WERI-Rb-1 (cell line): ENCODE measurements around the gene FGFR3.

Source experiments
- DNase-seq: peaks from one replicate; pipeline ENCODE4 v3.0.0-alpha.2; 2020
- H3K27ac ChIP-seq: fragments of 250-450 bp; sonication (Bioruptor Pico); 2 replicates; pipeline ENCODE4 v1.5.1; 2020; ENCODE audit warnings: mild to moderate bottlenecking, moderate library complexity
- H3K27me3 ChIP-seq: fragments of 250-450 bp; sonication (Bioruptor Pico); 2 replicates; pipeline ENCODE4 v1.5.1; 2021; ENCODE audit warnings: mild to moderate bottlenecking, low read depth, moderate library complexity; ENCODE audit not compliant: insufficient read depth, severe bottlenecking
- H3K36me3 ChIP-seq: fragments of 250-450 bp; sonication (Bioruptor Pico); 2 replicates; pipeline ENCODE4 v1.5.1; 2020; ENCODE audit warnings: mild to moderate bottlenecking, moderate library complexity
- H3K4me3 ChIP-seq: 2 replicates; pipeline ENCODE4 v1.5.1; 2011; ENCODE audit warnings: low read depth, mild to moderate bottlenecking, control low read depth, low read length
- H3K9me3 ChIP-seq: fragments of 250-450 bp; sonication (Bioruptor Pico); 2 replicates; pipeline ENCODE4 v1.5.1; 2021; ENCODE audit warnings: mild to moderate bottlenecking, moderate library complexity; ENCODE audit not compliant: severe bottlenecking
- TF ChIP-seq, protein P1 (sequence below): IDR thresholded peaks from 2 replicates; pipeline ENCODE4 v1.5.1; 2011; ENCODE audit warnings: low read depth, mild to moderate bottlenecking, control low read depth, inconsistent platforms, low read length

The FGFR3 gene

DNA sequence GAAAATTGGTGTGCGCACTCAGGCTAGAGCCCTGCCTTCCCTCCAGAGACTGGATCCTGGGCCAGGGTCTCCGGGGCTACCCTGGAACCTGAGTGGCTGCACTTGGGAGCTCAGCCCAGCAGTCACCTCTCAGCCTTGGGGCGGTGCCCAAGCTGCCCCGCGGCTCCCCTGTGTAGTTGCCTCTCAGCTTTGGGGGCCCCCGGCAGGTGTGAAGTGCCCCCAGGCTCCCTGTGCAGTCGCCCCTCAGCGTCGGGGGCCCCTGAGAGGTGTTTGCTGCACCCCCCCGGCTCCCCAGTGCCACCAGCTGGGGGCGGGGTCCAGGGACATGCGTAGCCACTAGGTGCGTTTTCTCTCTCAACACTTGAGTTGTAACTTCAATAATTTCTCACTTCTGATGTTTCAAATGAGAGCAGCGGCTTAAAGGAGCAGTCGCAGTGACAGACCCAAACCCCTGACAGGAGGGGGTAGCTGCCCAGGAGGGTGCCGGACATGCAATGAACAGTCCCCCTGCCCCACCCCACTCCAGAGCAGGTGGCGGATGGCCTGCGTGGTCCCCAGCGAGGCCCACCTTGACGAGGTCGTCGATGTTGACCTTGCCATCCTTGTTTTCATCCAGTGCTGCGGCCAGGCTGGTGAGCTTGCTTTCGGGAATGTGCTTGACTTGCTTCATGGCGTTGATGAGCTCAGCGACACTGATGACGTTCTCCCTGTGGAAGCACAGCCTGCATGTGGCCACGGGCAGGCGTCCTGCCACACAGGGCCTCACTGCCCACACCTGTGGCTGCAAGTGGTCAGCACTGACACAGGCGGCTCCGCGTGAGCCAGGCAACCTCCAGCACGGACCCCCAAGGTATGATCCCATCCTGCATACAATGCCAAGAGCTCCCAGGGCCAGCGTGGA lies 22.3 kb downstream of the FGFR3 start:
- DNase-seq: no peak
- Histone ChIP-seq H3K9me3 (no peaks in the 10 kb centered on the region), H3K27ac (no peak overlapping the region), H3K4me3 (no peak overlapping the region), H3K27me3 (no peaks in the 10 kb centered on the region), H3K36me3 (peaks cover 67% of the 10 kb centered on the region)
- TF ChIP-seq, protein P1, sequence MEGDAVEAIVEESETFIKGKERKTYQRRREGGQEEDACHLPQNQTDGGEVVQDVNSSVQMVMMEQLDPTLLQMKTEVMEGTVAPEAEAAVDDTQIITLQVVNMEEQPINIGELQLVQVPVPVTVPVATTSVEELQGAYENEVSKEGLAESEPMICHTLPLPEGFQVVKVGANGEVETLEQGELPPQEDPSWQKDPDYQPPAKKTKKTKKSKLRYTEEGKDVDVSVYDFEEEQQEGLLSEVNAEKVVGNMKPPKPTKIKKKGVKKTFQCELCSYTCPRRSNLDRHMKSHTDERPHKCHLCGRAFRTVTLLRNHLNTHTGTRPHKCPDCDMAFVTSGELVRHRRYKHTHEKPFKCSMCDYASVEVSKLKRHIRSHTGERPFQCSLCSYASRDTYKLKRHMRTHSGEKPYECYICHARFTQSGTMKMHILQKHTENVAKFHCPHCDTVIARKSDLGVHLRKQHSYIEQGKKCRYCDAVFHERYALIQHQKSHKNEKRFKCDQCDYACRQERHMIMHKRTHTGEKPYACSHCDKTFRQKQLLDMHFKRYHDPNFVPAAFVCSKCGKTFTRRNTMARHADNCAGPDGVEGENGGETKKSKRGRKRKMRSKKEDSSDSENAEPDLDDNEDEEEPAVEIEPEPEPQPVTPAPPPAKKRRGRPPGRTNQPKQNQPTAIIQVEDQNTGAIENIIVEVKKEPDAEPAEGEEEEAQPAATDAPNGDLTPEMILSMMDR: no peak

DNA sequence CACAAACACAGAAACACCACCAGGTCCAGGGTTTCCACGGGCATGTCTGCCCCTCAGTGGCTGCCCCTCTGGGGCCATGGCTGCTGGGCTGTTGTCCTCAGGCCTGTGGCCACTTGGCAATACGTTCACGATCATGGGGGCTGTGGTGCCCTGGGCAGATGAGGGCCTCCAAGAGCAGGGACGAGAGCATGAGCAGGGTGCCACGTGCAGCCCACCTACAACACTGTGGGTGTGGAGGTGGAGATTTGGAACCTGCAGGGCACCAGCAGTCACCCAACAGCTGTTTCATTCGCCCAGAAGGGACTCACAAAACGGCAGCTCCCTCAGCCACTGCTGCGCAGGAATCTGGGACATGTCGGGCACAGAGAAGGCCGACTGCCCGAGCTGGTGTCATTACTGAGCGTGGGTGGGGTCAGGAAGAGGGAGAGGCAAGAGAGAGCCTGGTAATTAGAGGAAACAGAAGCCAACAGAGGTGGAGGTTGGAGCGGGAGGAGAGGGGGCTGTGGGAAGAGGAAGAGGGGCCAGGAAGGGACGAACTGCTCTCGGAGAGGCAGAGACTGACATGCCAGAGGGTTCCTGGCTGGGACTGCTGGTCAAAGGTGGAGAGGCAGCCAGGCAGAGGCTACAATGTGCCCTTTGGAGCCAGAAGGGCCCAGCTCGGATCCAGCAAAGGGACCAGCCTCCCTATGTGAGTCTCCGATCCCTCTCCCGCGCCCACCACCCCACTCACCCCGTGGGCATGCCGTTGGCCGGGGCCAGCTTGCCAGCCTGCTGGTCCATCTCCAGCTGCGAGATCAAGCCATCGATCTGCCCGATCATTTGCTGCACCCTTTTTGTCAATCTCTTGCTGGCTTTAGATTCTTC lies 23.1 kb downstream of the FGFR3 start:
- Histone ChIP-seq H3K27me3 (no peaks in the 10 kb centered on the region), H3K9me3 (no peaks in the 10 kb centered on the region), H3K36me3 (peaks cover 73% of the 10 kb centered on the region), H3K4me3 (no peak overlapping the region), H3K27ac (no peak overlapping the region)
- TF ChIP-seq, protein P1: no peak
- no peak for DNase-seq

DNA sequence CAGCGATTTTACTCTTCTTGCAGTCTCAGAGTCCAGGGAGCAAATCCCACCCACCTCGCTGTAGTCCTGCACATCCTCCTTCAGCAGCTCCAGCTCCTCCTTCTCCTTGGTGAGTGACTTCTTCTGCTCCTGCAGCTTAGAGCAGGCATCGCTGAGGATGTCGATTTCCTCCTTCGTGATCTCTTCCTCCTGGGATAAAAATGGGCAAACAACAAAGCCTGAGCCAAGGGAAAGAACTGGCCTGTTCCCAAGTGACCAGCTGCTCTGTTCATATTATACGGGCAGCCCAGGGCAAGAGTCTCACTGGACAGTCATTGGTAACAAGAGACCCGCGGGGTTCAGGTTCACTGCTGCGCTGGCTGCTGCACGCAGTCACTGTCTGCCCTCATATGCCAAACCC lies 26.2 kb downstream of the FGFR3 start:
- no peaks in the 10 kb centered on the region for H3K9me3 ChIP-seq
- no peak for DNase-seq
- peaks cover 89% of the 10 kb centered on the region for H3K36me3 ChIP-seq
- H3K27ac ChIP-seq: no peak overlapping the region
- H3K27me3 ChIP-seq: no peaks in the 10 kb centered on the region
- TF ChIP-seq, protein P1: no peak
- H3K4me3 ChIP-seq: no peak overlapping the region

DNA sequence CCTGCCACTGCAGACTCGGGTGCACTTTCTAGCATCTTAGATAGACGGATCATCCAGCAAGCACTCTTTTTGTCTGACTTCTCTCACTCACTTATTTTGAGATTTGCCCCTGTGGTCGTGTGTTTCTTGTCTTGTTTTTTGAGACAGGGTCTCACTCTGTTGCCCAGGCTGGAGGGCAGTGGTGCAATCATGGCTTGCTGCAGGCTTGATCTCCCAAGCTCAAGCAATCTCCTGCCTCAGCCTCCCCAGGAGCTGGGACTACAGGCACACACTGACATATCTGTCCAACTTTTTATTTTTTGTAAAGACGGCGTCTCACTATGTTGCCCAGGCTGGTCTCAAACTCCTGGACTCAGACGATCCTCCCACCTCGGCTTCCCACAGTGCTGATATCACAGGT lies 26.7 kb downstream of the FGFR3 start:
- Histone ChIP-seq H3K27ac (no peak overlapping the region), H3K36me3 (peaks cover 89% of the 10 kb centered on the region)
- TF ChIP-seq, protein P1: no peak

DNA sequence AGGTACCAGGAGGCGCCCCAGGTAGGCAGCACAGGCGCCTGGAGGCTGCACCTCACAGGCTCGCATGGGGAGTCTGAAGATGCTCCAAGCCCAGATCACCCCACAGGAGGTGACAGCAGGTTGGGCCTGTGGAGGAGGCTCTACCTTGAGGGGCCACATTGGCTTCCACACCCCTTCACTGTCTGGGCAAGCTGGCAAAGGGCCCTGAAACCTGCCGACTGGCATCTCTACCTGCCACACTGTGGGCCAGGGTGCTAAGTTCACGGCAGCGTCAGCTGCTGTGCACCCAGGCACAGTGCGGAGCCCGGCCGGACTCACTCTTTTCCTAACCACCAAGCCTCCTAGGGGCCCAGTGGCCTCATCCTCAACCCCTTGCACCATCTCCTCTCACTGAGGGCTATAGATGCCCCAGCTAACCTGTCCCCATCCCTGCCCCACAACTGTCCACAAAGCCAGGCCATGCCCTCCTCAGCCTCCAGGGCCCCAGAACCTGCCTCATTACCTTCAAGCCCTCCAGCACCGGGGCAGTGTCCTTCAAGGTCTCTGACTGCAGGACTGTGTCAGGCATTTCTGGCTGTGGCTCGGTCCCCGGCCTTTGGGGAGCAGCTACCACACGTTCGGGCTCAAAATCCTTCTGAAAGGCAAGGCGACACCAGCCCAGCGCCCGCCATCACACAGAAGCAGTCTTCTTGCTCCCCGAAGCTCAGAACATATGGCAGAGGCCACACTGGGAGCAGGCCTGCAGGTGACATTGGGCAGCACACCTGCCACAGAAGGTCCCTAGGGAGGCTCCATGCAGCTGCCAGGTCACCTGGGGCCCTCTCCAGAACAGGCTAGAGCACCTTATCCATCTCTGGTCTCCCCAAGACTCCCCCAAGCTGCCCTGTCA lies 28.8 kb downstream of the FGFR3 start:
- peaks cover 90% of the 10 kb centered on the region for H3K36me3 ChIP-seq
- no peak overlapping the region for H3K27ac ChIP-seq
- no peaks in the 10 kb centered on the region for H3K9me3 ChIP-seq
- TF ChIP-seq, protein P1: no peak
- H3K4me3 ChIP-seq: no peak overlapping the region
- no peaks in the 10 kb centered on the region for H3K27me3 ChIP-seq
- DNase-seq: no peak

More for the DNA sequence above, 26.7 kb downstream of the FGFR3 start:
- Histone ChIP-seq H3K27me3 (no peaks in the 10 kb centered on the region), H3K9me3 (no peaks in the 10 kb centered on the region), H3K4me3 (no peak overlapping the region)
- no peak for DNase-seq
